Neural progenitor cell (in vitro differentiated cells): Measurements from ENCODE around the gene MYO15A. TPM values are rescaled to one million over a fixed set of nuclear protein-coding genes. Genes with fewer than 3 reads are reported as not detected.

ENCODE experiments used
- DNase-seq: peaks from one replicate; pipeline ENCODE4 v3.0.0-alpha.2; 2016; ENCODE audit warnings: low spot score
- H2AFZ ChIP-seq: fragments of 200-600 bp; sonication (generic); replicated peaks from 2 replicates; pipeline ENCODE4 v1.6.1; 2016; ENCODE audit warnings: antibody characterized with exemption
- H3F3A ChIP-seq: fragments of 200-600 bp; sonication (generic); 2 replicates; pipeline ENCODE4 v1.6.1; 2016; ENCODE audit warnings: antibody characterized with exemption, low read depth
- H3K27ac ChIP-seq: fragments of 200-600 bp; sonication (generic); 2 replicates; pipeline ENCODE4 v1.5.1; 2016; ENCODE audit warnings: mild to moderate bottlenecking
- H3K27me3 ChIP-seq: fragments of 200-600 bp; sonication (generic); 2 replicates; pipeline ENCODE4 v1.6.1; 2016; ENCODE audit warnings: mild to moderate bottlenecking, moderate library complexity
- H3K36me3 ChIP-seq: fragments of 200-600 bp; sonication (generic); 2 replicates; pipeline ENCODE4 v1.5.1; 2016
- H3K4me1 ChIP-seq: fragments of 200-600 bp; sonication (generic); 2 replicates; pipeline ENCODE4 v1.6.1; 2016; ENCODE audit warnings: mixed run types
- H3K4me2 ChIP-seq: fragments of 200-600 bp; sonication (generic); 2 replicates; pipeline ENCODE4 v1.6.1; 2016
- H3K4me3 ChIP-seq: fragments of 200-600 bp; sonication (generic); 2 replicates; pipeline ENCODE4 v1.5.1; 2016
- H3K79me2 ChIP-seq: fragments of 200-600 bp; sonication (generic); 2 replicates; pipeline ENCODE4 v1.6.1; 2016; ENCODE audit warnings: low read depth
- H3K9ac ChIP-seq: fragments of 200-600 bp; sonication (generic); 2 replicates; pipeline ENCODE4 v1.6.1; 2016
- H3K9me3 ChIP-seq: fragments of 200-600 bp; sonication (generic); 2 replicates; pipeline ENCODE4 v1.5.1; 2016; ENCODE audit warnings: low read depth
- H4K20me1 ChIP-seq: fragments of 200-600 bp; sonication (generic); 2 replicates; pipeline ENCODE4 v1.6.1; 2016; ENCODE audit warnings: low read depth
- H3K27ac Mint-ChIP-seq: 3 replicates; pipeline ENCODE4 v1.8.0; 2021; ENCODE audit warnings: mixed read lengths
- H3K27me3 Mint-ChIP-seq: 2 replicates; pipeline ENCODE4 v1.8.0; 2022; ENCODE audit warnings: low read depth, mild to moderate bottlenecking, inconsistent platforms, moderate library complexity, mixed read lengths; ENCODE audit not compliant: insufficient read depth
- H3K36me3 Mint-ChIP-seq: 3 replicates; pipeline ENCODE4 v1.8.0; 2021; ENCODE audit warnings: mixed read lengths
- H3K4me1 Mint-ChIP-seq: 3 replicates; pipeline ENCODE4 v1.8.0; 2021; ENCODE audit warnings: mixed read lengths
- H3K4me3 Mint-ChIP-seq: 3 replicates; pipeline ENCODE4 v1.8.0; 2021; ENCODE audit warnings: mild to moderate bottlenecking, moderate library complexity, mixed read lengths
- H3K9me3 Mint-ChIP-seq: 3 replicates; pipeline ENCODE4 v1.8.0; 2020; ENCODE audit warnings: mixed read lengths
- CTCF ChIP-seq: fragments of 200-600 bp; sonication (generic); IDR thresholded peaks from 2 replicates; pipeline ENCODE4 v1.5.1; 2017; ENCODE audit warnings: antibody characterized with exemption, mild to moderate bottlenecking
- EZH2 ChIP-seq: fragments of 200-600 bp; sonication (generic); IDR thresholded peaks from 2 replicates; pipeline ENCODE4 v1.6.1; 2017; ENCODE audit warnings: antibody characterized with exemption, mild to moderate bottlenecking, moderate library complexity
- EZH2phosphoT487 ChIP-seq: fragments of 200-600 bp; sonication (generic); IDR thresholded peaks from 2 replicates; pipeline ENCODE4 v1.6.1; 2017; ENCODE audit warnings: antibody characterized with exemption
- total RNA-seq: library from RNA; depleted of rRNA; stranded (reverse); fragments of >200 nt; gene quantifications from 2 replicates; pipeline ENCODE4 v1.2.3, GENCODE V29; 2015; ENCODE audit warnings: low replicate concordance

The MYO15A gene
- total RNA-seq, 1 donor from 2014 or later = 1.2 TPM

GRCh38 chr17:18076936-18077335 is 31.6 kb upstream of the MYO15A start:
- Histone ChIP-seq H3K4me3 (no peak overlapping the region), H3K9me3 (no peaks in the 10 kb centered on the region), H3K27me3 (no peaks in the 10 kb centered on the region), H3K4me1 (no peaks in the 10 kb centered on the region), H3K36me3 (no peaks in the 10 kb centered on the region), H4K20me1 (no peaks in the 10 kb centered on the region), H3K9ac (no peak overlapping the region), H3F3A (no peaks in the 10 kb centered on the region), H3K79me2 (no peaks in the 10 kb centered on the region), H3K4me2 (no peak overlapping the region), H3K27ac (no peak overlapping the region), H2AFZ (peak overlapping the region; percentile 17)
- Mint-ChIP-seq H3K36me3 (no peaks in the 10 kb centered on the region), H3K27me3 (peaks cover 4% of the 10 kb centered on the region), H3K4me1 (no peaks in the 10 kb centered on the region), H3K9me3 (no peaks in the 10 kb centered on the region), H3K4me3 (peak overlapping the region; percentile 58), H3K27ac (no peak overlapping the region)
- DNase-seq = no peak
- TF ChIP-seq CTCF = no peak
- no peak for TF ChIP-seq EZH2phosphoT487
- TF ChIP-seq EZH2 = no peak

GRCh38 chr17:18079543-18079942 is 29.0 kb upstream of the MYO15A start:
- Histone ChIP-seq H3F3A (no peaks in the 10 kb centered on the region), H3K4me3 (no peak overlapping the region), H3K9me3 (no peaks in the 10 kb centered on the region), H3K79me2 (no peaks in the 10 kb centered on the region), H2AFZ (no peak overlapping the region), H3K36me3 (no peaks in the 10 kb centered on the region), H3K27ac (no peak overlapping the region), H3K9ac (no peak overlapping the region), H3K4me1 (no peaks in the 10 kb centered on the region), H4K20me1 (no peaks in the 10 kb centered on the region), H3K27me3 (no peaks in the 10 kb centered on the region), H3K4me2 (no peak overlapping the region)
- no peak for TF ChIP-seq EZH2phosphoT487
- no peak for TF ChIP-seq CTCF
- TF ChIP-seq EZH2 = no peak
- no peak for DNase-seq
- Mint-ChIP-seq H3K4me3 (no peak overlapping the region), H3K4me1 (no peaks in the 10 kb centered on the region), H3K9me3 (no peaks in the 10 kb centered on the region), H3K27me3 (peaks cover 1% of the 10 kb centered on the region), H3K36me3 (no peaks in the 10 kb centered on the region), H3K27ac (no peak overlapping the region)

GRCh38 chr17:18084256-18084655 is 24.3 kb upstream of the MYO15A start:
- Mint-ChIP-seq H3K27ac (no peak overlapping the region), H3K9me3 (no peaks in the 10 kb centered on the region)
- H2AFZ ChIP-seq = no peak overlapping the region

More at GRCh38 chr17:18084256-18084655, 24.3 kb upstream of the MYO15A start:
- peaks cover 14% of the 10 kb centered on the region for H3K4me1 Mint-ChIP-seq
- Histone ChIP-seq H3K4me1 (peaks cover 7% of the 10 kb centered on the region), H4K20me1 (no peaks in the 10 kb centered on the region), H3K4me3 (no peak overlapping the region), H3K27me3 (no peaks in the 10 kb centered on the region), H3F3A (peaks cover 7% of the 10 kb centered on the region), H3K9me3 (no peaks in the 10 kb centered on the region), H3K79me2 (peaks cover 15% of the 10 kb centered on the region), H3K9ac (no peak overlapping the region), H3K36me3 (no peaks in the 10 kb centered on the region), H3K27ac (no peak overlapping the region), H3K4me2 (no peak overlapping the region)
- no peak overlapping the region for H3K4me3 Mint-ChIP-seq
- TF ChIP-seq EZH2phosphoT487 (no peak), CTCF (no peak), EZH2 (no peak)
- no peak for DNase-seq
- H3K36me3 Mint-ChIP-seq = no peaks in the 10 kb centered on the region
- H3K27me3 Mint-ChIP-seq = peaks cover 3% of the 10 kb centered on the region
